Stomach (tissue), 4 donors: Measurements from ENCODE around the gene TRANK1.

ENCODE experiments used
- EP300 ChIP-seq: sonication (generic); formaldehyde crosslinking; IDR thresholded peaks from one replicate; pipeline ENCODE4 v1.6.1; 2017; ENCODE audit warnings: antibody characterized with exemption
- POLR2A ChIP-seq, 4 donors: fragments of 450-650 bp; IDR thresholded peaks; one replicate each; pipeline ENCODE4 v1.6.1; 2016; ENCODE audit warnings: antibody characterized with exemption in 4 of 4, control low read depth in 2 of 4, mild to moderate bottlenecking in 1 of 4, moderate library complexity in 1 of 4
- POLR2AphosphoS5 ChIP-seq, 3 donors: sonication (generic); formaldehyde crosslinking; IDR thresholded peaks; one replicate each; pipeline ENCODE4 v1.6.1; 2016; ENCODE audit warnings: antibody characterized with exemption in 3 of 3
- TF ChIP-seq, protein P1 (sequence below), 7 experiments: fragments of 450-650 bp in 4 of 7; fragments of 200-600 bp in 3 of 7; sonication (generic) in 3 of 7; IDR thresholded peaks; one replicate each; pipeline ENCODE4 v1.5.1; 2016 to 2019; ENCODE audit warnings: antibody characterized with exemption in 7 of 7, control low read depth in 2 of 7, mild to moderate bottlenecking in 1 of 7

DNA sequence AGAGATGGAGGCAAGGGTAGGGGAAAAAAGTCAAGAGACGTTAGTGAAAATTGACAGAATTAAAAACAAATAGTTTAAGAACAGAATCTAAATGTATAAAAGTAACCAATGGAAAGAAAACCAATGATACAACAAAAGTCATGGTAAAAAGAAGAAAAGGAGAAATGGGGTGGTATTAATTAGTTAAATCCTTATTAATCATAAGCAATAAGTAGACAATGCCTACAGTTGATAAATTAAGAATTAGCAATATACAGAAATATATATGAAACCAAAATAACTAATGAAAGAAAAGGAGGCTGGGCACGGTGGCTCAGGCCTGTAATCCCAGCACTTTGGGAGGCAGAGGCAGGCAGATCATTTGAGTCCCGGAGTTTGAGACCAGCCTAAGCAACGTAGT, 24.2 kb upstream of the TRANK1 start:
- TF ChIP-seq, protein P1, sequence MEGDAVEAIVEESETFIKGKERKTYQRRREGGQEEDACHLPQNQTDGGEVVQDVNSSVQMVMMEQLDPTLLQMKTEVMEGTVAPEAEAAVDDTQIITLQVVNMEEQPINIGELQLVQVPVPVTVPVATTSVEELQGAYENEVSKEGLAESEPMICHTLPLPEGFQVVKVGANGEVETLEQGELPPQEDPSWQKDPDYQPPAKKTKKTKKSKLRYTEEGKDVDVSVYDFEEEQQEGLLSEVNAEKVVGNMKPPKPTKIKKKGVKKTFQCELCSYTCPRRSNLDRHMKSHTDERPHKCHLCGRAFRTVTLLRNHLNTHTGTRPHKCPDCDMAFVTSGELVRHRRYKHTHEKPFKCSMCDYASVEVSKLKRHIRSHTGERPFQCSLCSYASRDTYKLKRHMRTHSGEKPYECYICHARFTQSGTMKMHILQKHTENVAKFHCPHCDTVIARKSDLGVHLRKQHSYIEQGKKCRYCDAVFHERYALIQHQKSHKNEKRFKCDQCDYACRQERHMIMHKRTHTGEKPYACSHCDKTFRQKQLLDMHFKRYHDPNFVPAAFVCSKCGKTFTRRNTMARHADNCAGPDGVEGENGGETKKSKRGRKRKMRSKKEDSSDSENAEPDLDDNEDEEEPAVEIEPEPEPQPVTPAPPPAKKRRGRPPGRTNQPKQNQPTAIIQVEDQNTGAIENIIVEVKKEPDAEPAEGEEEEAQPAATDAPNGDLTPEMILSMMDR (IDR thresholded peaks at IDR 0.05), result no peak
- TF ChIP-seq POLR2AphosphoS5 (IDR thresholded peaks at IDR 0.05) (no peak), EP300 (no peak), POLR2A (IDR thresholded peaks at IDR 0.05) (no peak)
